Loucy (cell line): ENCODE data around the gene CMAS.

Experiments used
- H2AFZ ChIP-seq: fragments of 200-600 bp; sonication (generic); 2 replicates; pipeline ENCODE4 v1.6.0; 2016; ENCODE audit warnings: antibody characterized with exemption, mild to moderate bottlenecking, low read length, moderate library complexity
- H3F3A ChIP-seq: fragments of 200-600 bp; 2 replicates; pipeline ENCODE4 v1.6.0; 2016; ENCODE audit warnings: antibody characterized with exemption, low read depth, mild to moderate bottlenecking
- H3K27me3 ChIP-seq: fragments of 200-600 bp; sonication (generic); 2 replicates; pipeline ENCODE4 v1.6.1; 2014; ENCODE audit warnings: low read length, mild to moderate bottlenecking; ENCODE audit not compliant: insufficient read depth, poor library complexity, severe bottlenecking
- H3K36me3 ChIP-seq: fragments of 200-600 bp; sonication (generic); 2 replicates; pipeline ENCODE4 v1.6.1; 2016; ENCODE audit warnings: low read length; ENCODE audit not compliant: insufficient read depth
- H3K4me1 ChIP-seq: fragments of 200-600 bp; sonication (generic); 2 replicates; pipeline ENCODE4 v1.5.1; 2014; ENCODE audit warnings: low read length, mild to moderate bottlenecking; ENCODE audit not compliant: insufficient read depth, poor library complexity, severe bottlenecking
- H3K4me2 ChIP-seq: fragments of 200-600 bp; sonication (generic); 2 replicates; pipeline ENCODE4 v1.6.0; 2014; ENCODE audit warnings: antibody characterized with exemption, low read length, low read depth, mild to moderate bottlenecking; ENCODE audit not compliant: poor library complexity, severe bottlenecking
- H3K4me3 ChIP-seq: fragments of 200-600 bp; sonication (generic); 2 replicates; pipeline ENCODE4 v1.5.1; 2014; ENCODE audit warnings: low read length, mild to moderate bottlenecking, mixed read lengths; ENCODE audit not compliant: poor library complexity, severe bottlenecking
- H3K79me2 ChIP-seq: fragments of 200-600 bp; sonication (generic); 2 replicates; pipeline ENCODE4 v1.6.1; 2014; ENCODE audit warnings: low read length; ENCODE audit not compliant: insufficient read depth
- H3K9ac ChIP-seq: fragments of 200-600 bp; sonication (generic); 2 replicates; pipeline ENCODE4 v1.6.0; 2014; ENCODE audit warnings: mild to moderate bottlenecking, low read depth, low read length, moderate library complexity; ENCODE audit not compliant: poor library complexity, severe bottlenecking
- H3K9me2 ChIP-seq: fragments of 200-600 bp; sonication (generic); replicated peaks from 2 replicates; pipeline ENCODE4 v1.6.1; 2016; ENCODE audit warnings: low read depth, low read length, mixed read lengths
- H3K9me3 ChIP-seq: fragments of 200-600 bp; sonication (generic); 2 replicates; pipeline ENCODE4 v1.6.1; 2014; ENCODE audit warnings: mild to moderate bottlenecking, antibody characterized with exemption, low read length, low read depth; ENCODE audit not compliant: insufficient read depth
- H4K20me1 ChIP-seq: fragments of 200-600 bp; sonication (generic); 2 replicates; pipeline ENCODE4 v1.6.0; 2014; ENCODE audit warnings: antibody characterized with exemption, low read length, mild to moderate bottlenecking; ENCODE audit not compliant: insufficient read depth, poor library complexity, severe bottlenecking
- EZH2phosphoT487 ChIP-seq: fragments of 200-600 bp; IDR thresholded peaks from 2 replicates; pipeline ENCODE4 v1.6.1; 2018; ENCODE audit warnings: antibody characterized with exemption, mild to moderate bottlenecking, moderate library complexity, borderline replicate concordance
- TF ChIP-seq, protein P1 (sequence below): fragments of 200-600 bp; sonication (generic); conservative IDR thresholded peaks from 2 replicates; pipeline ENCODE4 v1.5.1; 2014; ENCODE audit warnings: mild to moderate bottlenecking, antibody characterized with exemption, low read length

Gene CMAS

DNA sequence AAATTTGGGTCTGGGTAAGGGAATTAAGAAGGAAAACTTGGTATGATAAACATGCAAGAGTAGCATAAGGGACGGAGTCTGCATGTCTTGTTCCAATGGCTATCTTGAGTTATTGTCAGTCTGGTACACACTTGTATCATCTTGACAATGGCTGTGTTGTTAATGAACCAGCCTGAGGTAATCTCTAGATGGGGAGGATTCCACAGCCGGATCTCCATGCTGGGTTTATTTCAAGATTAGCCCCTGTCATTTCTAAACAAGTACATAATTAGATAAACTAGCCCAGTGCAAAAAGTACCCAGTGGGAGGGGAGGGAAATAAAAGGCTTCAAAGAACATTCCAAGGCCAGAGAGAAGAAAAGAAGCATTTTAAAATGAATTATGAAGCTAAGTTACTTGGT lies 16.5 kb upstream of the CMAS start:
- no peaks in the 10 kb centered on the region for H4K20me1 ChIP-seq
- no peaks in the 10 kb centered on the region for H3K27me3 ChIP-seq
- H3K9me3 ChIP-seq: no peaks in the 10 kb centered on the region
- TF ChIP-seq, protein P1, sequence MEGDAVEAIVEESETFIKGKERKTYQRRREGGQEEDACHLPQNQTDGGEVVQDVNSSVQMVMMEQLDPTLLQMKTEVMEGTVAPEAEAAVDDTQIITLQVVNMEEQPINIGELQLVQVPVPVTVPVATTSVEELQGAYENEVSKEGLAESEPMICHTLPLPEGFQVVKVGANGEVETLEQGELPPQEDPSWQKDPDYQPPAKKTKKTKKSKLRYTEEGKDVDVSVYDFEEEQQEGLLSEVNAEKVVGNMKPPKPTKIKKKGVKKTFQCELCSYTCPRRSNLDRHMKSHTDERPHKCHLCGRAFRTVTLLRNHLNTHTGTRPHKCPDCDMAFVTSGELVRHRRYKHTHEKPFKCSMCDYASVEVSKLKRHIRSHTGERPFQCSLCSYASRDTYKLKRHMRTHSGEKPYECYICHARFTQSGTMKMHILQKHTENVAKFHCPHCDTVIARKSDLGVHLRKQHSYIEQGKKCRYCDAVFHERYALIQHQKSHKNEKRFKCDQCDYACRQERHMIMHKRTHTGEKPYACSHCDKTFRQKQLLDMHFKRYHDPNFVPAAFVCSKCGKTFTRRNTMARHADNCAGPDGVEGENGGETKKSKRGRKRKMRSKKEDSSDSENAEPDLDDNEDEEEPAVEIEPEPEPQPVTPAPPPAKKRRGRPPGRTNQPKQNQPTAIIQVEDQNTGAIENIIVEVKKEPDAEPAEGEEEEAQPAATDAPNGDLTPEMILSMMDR: no peak
- no peak for TF ChIP-seq EZH2phosphoT487
- H3K4me2 ChIP-seq: no peak overlapping the region
- H3F3A ChIP-seq: no peaks in the 10 kb centered on the region
- no peak overlapping the region for H3K4me3 ChIP-seq
- H3K79me2 ChIP-seq: no peaks in the 10 kb centered on the region
- no peaks in the 10 kb centered on the region for H3K36me3 ChIP-seq
- no peak overlapping the region for H3K9ac ChIP-seq
- peaks cover 6% of the 10 kb centered on the region for H3K4me1 ChIP-seq
- H2AFZ ChIP-seq: no peak overlapping the region
- no peaks in the 10 kb centered on the region for H3K9me2 ChIP-seq

DNA sequence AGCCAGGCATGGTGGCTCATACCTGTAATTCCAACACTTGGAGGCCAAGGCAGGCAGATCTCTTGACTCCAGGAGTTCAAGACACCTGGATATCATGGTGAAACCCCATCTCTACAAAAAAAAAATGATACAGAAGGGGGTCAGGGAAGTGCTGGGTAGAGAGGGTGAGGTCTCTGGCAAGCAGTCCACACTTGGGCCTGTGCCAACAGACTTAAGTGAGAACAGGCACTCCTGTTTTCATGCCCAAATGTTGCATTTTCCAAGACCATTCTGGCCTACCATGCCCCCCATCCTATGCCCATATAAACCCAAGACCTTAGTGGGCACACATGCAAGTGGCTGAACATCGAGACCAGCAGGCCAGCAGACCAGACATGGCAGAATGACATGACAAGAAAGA lies 16.0 kb upstream of the CMAS start:
- no peak overlapping the region for H2AFZ ChIP-seq
- H3K27me3 ChIP-seq: no peaks in the 10 kb centered on the region
- no peak overlapping the region for H3K4me2 ChIP-seq
- peaks cover 11% of the 10 kb centered on the region for H3K4me1 ChIP-seq
- H3K79me2 ChIP-seq: no peaks in the 10 kb centered on the region
- no peak overlapping the region for H3K4me3 ChIP-seq
- H4K20me1 ChIP-seq: no peaks in the 10 kb centered on the region
- H3K9ac ChIP-seq: no peak overlapping the region
- H3K9me3 ChIP-seq: no peaks in the 10 kb centered on the region
- no peaks in the 10 kb centered on the region for H3K9me2 ChIP-seq
- H3F3A ChIP-seq: no peaks in the 10 kb centered on the region
- TF ChIP-seq EZH2phosphoT487: no peak
- TF ChIP-seq, protein P1: no peak
- H3K36me3 ChIP-seq: no peaks in the 10 kb centered on the region

DNA sequence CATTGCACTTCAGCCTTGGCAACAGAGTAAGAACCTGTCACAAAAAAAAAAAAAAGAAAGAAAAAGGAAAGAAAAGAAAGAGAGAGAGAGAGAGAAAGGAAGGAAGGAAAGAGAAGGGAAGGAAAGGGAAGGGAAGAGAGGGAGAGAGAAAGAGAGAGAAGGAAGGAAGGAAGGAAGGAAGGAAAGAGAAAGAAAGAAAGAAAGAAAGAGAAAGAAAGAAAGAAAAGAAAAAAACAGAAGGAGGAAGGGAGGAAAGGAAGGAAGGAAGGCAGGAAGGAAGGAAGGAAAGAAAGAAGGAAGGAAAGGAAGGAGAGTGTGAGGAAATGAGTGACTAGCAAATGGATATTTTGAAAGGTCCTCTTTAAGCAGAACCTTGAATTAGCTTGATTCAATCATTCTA lies 13.3 kb upstream of the CMAS start:
- Histone ChIP-seq H3K27me3 (no peaks in the 10 kb centered on the region), H3K9ac (no peak overlapping the region), H2AFZ (no peak overlapping the region), H3K4me1 (peaks cover 7% of the 10 kb centered on the region), H3K36me3 (no peaks in the 10 kb centered on the region), H3K9me3 (no peaks in the 10 kb centered on the region), H3K4me2 (no peak overlapping the region), H3F3A (no peaks in the 10 kb centered on the region), H3K9me2 (no peaks in the 10 kb centered on the region), H4K20me1 (no peaks in the 10 kb centered on the region), H3K4me3 (no peak overlapping the region), H3K79me2 (no peaks in the 10 kb centered on the region)
- TF ChIP-seq, protein P1: no peak
- no peak for TF ChIP-seq EZH2phosphoT487
